H1 (cell line): Measurements from ENCODE around the gene CAPZA3. TPM values are rescaled to one million over a fixed set of nuclear protein-coding genes. Genes with fewer than 3 reads are reported as not detected.

Experiments
- CTCF ChIA-PET: fragments of 300-600 bp; sonication (Branson Sonifier 250); formaldehyde crosslinking; loops from one replicate; lab custom pipeline; 2021; ENCODE audit not compliant: partially characterized antibody; lab: Charles Lee
- POLR2A ChIA-PET: fragments of 300-600 bp; sonication (Branson Sonifier 250); formaldehyde crosslinking; loops from one replicate; lab custom pipeline; 2021; ENCODE audit warnings: inconsistent platforms; ENCODE audit not compliant: partially characterized antibody; lab: Charles Lee
- DNase-seq, 2 experiments: peaks; one replicate each; pipeline versions ENCODE4 v3.0.0 to v3.0.0-alpha.2; 2010 to 2022; ENCODE audit warnings: low spot score in 2 of 2, low read depth in 1 of 2, mixed read lengths in 1 of 2
- FAIRE-seq: peaks from 2 replicates; lab custom pipeline; 2011; peaks lifted over from hg19 to GRCh38; lab: Jason Lieb, UNC
- H2AFZ ChIP-seq: 2 replicates; pipeline ENCODE4 v1.8.1; 2012; ENCODE audit warnings: low read length, inconsistent platforms
- H2AK5ac ChIP-seq: 2 replicates; pipeline ENCODE4 v1.6.1; 2013; ENCODE audit warnings: low read depth, low read length
- H2BK120ac ChIP-seq: replicated peaks from 2 replicates; pipeline ENCODE3; 2013; ENCODE audit warnings: low read depth, low read length, inconsistent platforms
- H2BK12ac ChIP-seq: 2 replicates; pipeline ENCODE4 v1.6.1; 2013; ENCODE audit warnings: low read depth, low read length
- H2BK15ac ChIP-seq: 2 replicates; pipeline ENCODE4 v1.6.1; 2013; ENCODE audit warnings: low read length
- H2BK20ac ChIP-seq: 2 replicates; pipeline ENCODE4 v1.6.1; 2013; ENCODE audit warnings: low read length
- H2BK5ac ChIP-seq: 2 replicates; pipeline ENCODE4 v1.6.1; 2013; ENCODE audit warnings: low read depth, low read length
- H3K14ac ChIP-seq: 2 replicates; pipeline ENCODE4 v1.6.1; 2013; ENCODE audit warnings: inconsistent platforms; ENCODE audit not compliant: insufficient read length
- H3K18ac ChIP-seq: 2 replicates; pipeline ENCODE4 v1.6.1; 2013; ENCODE audit warnings: low read length; ENCODE audit errors: extremely low read depth
- H3K23ac ChIP-seq: 2 replicates; pipeline ENCODE4 v1.6.1; 2013; ENCODE audit warnings: inconsistent platforms; ENCODE audit not compliant: insufficient read length
- H3K23me2 ChIP-seq: 2 replicates; pipeline ENCODE4 v1.6.1; 2013; ENCODE audit warnings: low read depth, low read length
- H3K27ac ChIP-seq: 2 replicates; pipeline ENCODE4 v1.6.1; 2011; ENCODE audit warnings: low read depth, low read length, inconsistent platforms
- H3K27me3 ChIP-seq, 4 experiments: replicated peaks in 1 of 4; 1 replicate in 1 of 4; 2 replicates in 3 of 4; pipeline versions ENCODE4 v1.6.1 to v1.8.1; 2011 to 2013; ENCODE audit warnings: low read length in 3 of 4, mild to moderate bottlenecking in 3 of 4, inconsistent platforms in 2 of 4, mixed read lengths in 2 of 4, moderate library complexity in 1 of 4; ENCODE audit not compliant: control insufficient read depth in 3 of 4, insufficient read depth in 3 of 4; ENCODE audit errors: extremely low read depth in 1 of 4
- H3K36me3 ChIP-seq, 4 experiments: 2 replicates each; pipeline versions ENCODE4 v1.6.1 to v1.8.1; 2011 to 2013; ENCODE audit warnings: mild to moderate bottlenecking in 4 of 4, low read length in 3 of 4, moderate library complexity in 2 of 4, control low read depth in 1 of 4, inconsistent platforms in 1 of 4; ENCODE audit not compliant: insufficient read depth in 4 of 4, control insufficient read depth in 2 of 4
- H3K4ac ChIP-seq: replicated peaks from 2 replicates; pipeline ENCODE3; 2013; ENCODE audit warnings: low read length, low read depth, mixed read lengths, inconsistent platforms; ENCODE audit not compliant: insufficient read length
- H3K4me1 ChIP-seq, 4 experiments: replicated peaks in 1 of 4; 1 replicate in 1 of 4; 2 replicates in 3 of 4; pipeline versions ENCODE4 v1.6.1 to v1.8.1; 2011 to 2013; ENCODE audit warnings: low read length in 3 of 4, inconsistent platforms in 2 of 4, mixed read lengths in 1 of 4; ENCODE audit not compliant: insufficient read depth in 4 of 4, control insufficient read depth in 3 of 4
- H3K4me2 ChIP-seq, 2 experiments: 2 replicates each; pipeline versions ENCODE4 v1.6.1 to v1.8.1; 2011 to 2013; ENCODE audit warnings: low read depth in 2 of 2, low read length in 2 of 2, control low read depth in 1 of 2, inconsistent platforms in 1 of 2, mild to moderate bottlenecking in 1 of 2; ENCODE audit not compliant: insufficient read depth in 1 of 2
- H3K4me3 ChIP-seq, 4 experiments: fragments of 200-600, 300-600 bp in 1 of 4; sonication (generic), shearing (Covaris generic), sonication (Bioruptor Twin) in 1 of 4; 2 replicates each; pipeline versions ENCODE4 v1.5.1 to v1.8.1; 2011 to 2016; ENCODE audit warnings: low read length in 4 of 4, low read depth in 3 of 4, control low read depth in 2 of 4, inconsistent platforms in 2 of 4, mild to moderate bottlenecking in 2 of 4, mixed read lengths in 1 of 4, moderate library complexity in 1 of 4; ENCODE audit not compliant: insufficient read depth in 2 of 4; ENCODE audit errors: extremely low read depth in 1 of 4
- H3K56ac ChIP-seq: replicated peaks from 2 replicates; pipeline ENCODE3; 2013; ENCODE audit warnings: low read depth, mild to moderate bottlenecking, mixed read lengths, low read length, inconsistent platforms; ENCODE audit not compliant: insufficient read length
- H3K79me1 ChIP-seq: 2 replicates; pipeline ENCODE4 v1.6.1; 2013; ENCODE audit warnings: low read depth, low read length, control low read depth
- H3K79me2 ChIP-seq, 2 experiments: 2 replicates each; pipeline versions ENCODE4 v1.6.1 to v1.8.1; 2012 to 2013; ENCODE audit warnings: low read length in 2 of 2, mild to moderate bottlenecking in 2 of 2, inconsistent platforms in 1 of 2; ENCODE audit not compliant: insufficient read depth in 2 of 2, control insufficient read depth in 1 of 2
- H3K9ac ChIP-seq, 4 experiments: replicated peaks in 1 of 4; 1 replicate in 1 of 4; 2 replicates in 3 of 4; pipeline versions ENCODE4 v1.6.1 to v1.8.1; 2011 to 2013; ENCODE audit warnings: low read depth in 3 of 4, low read length in 3 of 4, control low read depth in 2 of 4, mild to moderate bottlenecking in 2 of 4, moderate library complexity in 2 of 4, inconsistent platforms in 1 of 4; ENCODE audit errors: extremely low read depth in 1 of 4
- H3K9me3 ChIP-seq, 2 experiments: 2 replicates each; pipeline versions ENCODE4 v1.6.1 to v1.8.1; 2012 to 2013; ENCODE audit warnings: mild to moderate bottlenecking in 2 of 2, moderate library complexity in 2 of 2, control low read depth in 1 of 2, inconsistent platforms in 1 of 2, low read depth in 1 of 2, low read length in 1 of 2, mixed read lengths in 1 of 2; ENCODE audit not compliant: insufficient read depth in 2 of 2
- H4K20me1 ChIP-seq, 2 experiments: replicated peaks in 1 of 2; 2 replicates each; pipeline versions ENCODE3 to v1.8.1; 2011 to 2013; ENCODE audit warnings: inconsistent platforms in 2 of 2, low read length in 2 of 2, mild to moderate bottlenecking in 1 of 2; ENCODE audit not compliant: insufficient read depth in 2 of 2, control insufficient read depth in 1 of 2
- H4K5ac ChIP-seq: 2 replicates; pipeline ENCODE4 v1.6.1; 2013; ENCODE audit warnings: low read length, low read depth, mixed read lengths, inconsistent platforms; ENCODE audit not compliant: insufficient read length
- H4K8ac ChIP-seq: 2 replicates; pipeline ENCODE4 v1.8.0; 2013; ENCODE audit warnings: mild to moderate bottlenecking, moderate library complexity, low read length, inconsistent platforms; ENCODE audit not compliant: insufficient read depth; ENCODE audit errors: extremely low read depth
- H4K91ac ChIP-seq: replicated peaks from 2 replicates; pipeline ENCODE3; 2013; ENCODE audit warnings: low read length, mixed read lengths, inconsistent platforms; ENCODE audit not compliant: insufficient read length
- ASH2L ChIP-seq: fragments of 200-600, 300-600 bp; sonication (generic); IDR thresholded peaks from one replicate; pipeline ENCODE4 v1.7.1; 2017; ENCODE audit warnings: low read length
- GABPA ChIP-seq: IDR thresholded peaks from 2 replicates; pipeline ENCODE4 v1.6.1; 2011; ENCODE audit warnings: mild to moderate bottlenecking, low read length, moderate library complexity, borderline replicate concordance; ENCODE audit not compliant: insufficient read depth
- JUN ChIP-seq: IDR thresholded peaks from 2 replicates; pipeline ENCODE4 v1.6.1; 2011; ENCODE audit warnings: low read depth, mild to moderate bottlenecking, improper control_type of control experiment, low read length
- NANOG ChIP-seq: IDR thresholded peaks from 2 replicates; pipeline ENCODE4 v1.6.1; 2011; ENCODE audit warnings: low read length, low read depth, mild to moderate bottlenecking, inconsistent platforms; ENCODE audit not compliant: insufficient read depth, poor library complexity, severe bottlenecking
- SIN3A ChIP-seq, 2 experiments: IDR thresholded peaks in 1 of 2; conservative IDR thresholded peaks in 1 of 2; 2 replicates each; pipeline ENCODE4 v1.6.1; 2011 to 2012; ENCODE audit warnings: low read length in 2 of 2, improper control_type of control experiment in 1 of 2, low read depth in 1 of 2, mild to moderate bottlenecking in 1 of 2
- SUZ12 ChIP-seq: fragments of 200-600 bp; sonication (generic); IDR thresholded peaks from 2 replicates; pipeline ENCODE4 v1.6.1; 2012; ENCODE audit warnings: mild to moderate bottlenecking, inconsistent platforms, low read length, moderate library complexity, mixed read lengths
- TAF1 ChIP-seq: IDR thresholded peaks from 2 replicates; pipeline ENCODE4 v1.6.1; 2011; ENCODE audit warnings: mild to moderate bottlenecking, low read depth, low read length
- USF2 ChIP-seq: IDR thresholded peaks from 2 replicates; pipeline ENCODE4 v1.6.1; 2011; ENCODE audit warnings: low read length, improper control_type of control experiment
- WGBS, 2 experiments: shearing (Covaris generic) in 1 of 2; methylation state at CpG; one replicate each; pipeline versions ENCODE4 v1.1.6 to v1.1.7; 2013 to 2015; ENCODE audit warnings: low lambda C conversion rate in 2 of 2, mixed read lengths in 2 of 2, inconsistent platforms in 1 of 2, low coverage in 1 of 2, missing lambda C conversion rate in 1 of 2; ENCODE audit not compliant: insufficient replicate concordance in 2 of 2, insufficient coverage in 1 of 2, insufficient read length in 1 of 2; ENCODE audit errors: extremely low coverage in 1 of 2, missing lambda C conversion rate in 1 of 2; 5-methylcytosine and 5-hydroxymethylcytosine counted together
- polyA plus RNA-seq, 7 experiments: library from polyadenylated mRNA; depleted of rRNA in 3 of 7; stranded (reverse) in 5 of 7; unstranded in 2 of 7; fragments of >200 nt in 5 of 7; fragments of 200-250 nt in 2 of 7; gene quantifications; 1 replicate in 5 of 7; 2 replicates in 1 of 7; 4 replicates in 1 of 7; pipeline versions ENCODE4 v1.2.1 to v1.2.3, GENCODE V29; 2011 to 2013; ENCODE audit warnings: missing spikeins in 2 of 7, mixed read lengths in 2 of 7
- total RNA-seq: library from RNA; stranded (reverse); fragmentation: NEBNext Ultra II Directional; extraction: Animal tissue kit (Norgen Biotek cat#: 25700); gene quantifications from 2 replicates; pipeline ENCODE4 v1.2.1, GENCODE V29; 2021

CAPZA3 gene
- total and polyA plus RNA-seq, 2 of the 8 experiments (the other 6 are each of a cell fraction or from before 2014, with no cell fraction given) = not detected

GRCh38 chr12:18754124-18754707 is 16.3 kb downstream of the CAPZA3 start:
- ChIA-PET CTCF (interaction anchor here (1.1 to 1.7 kb wide), 2 partner anchors 10 to 23 kb away, joined by 3 to 4 read pairs; no protein-coding TSS in a partner anchor), POLR2A (interaction anchor here (0.9 kb wide), 1 partner anchor 23 kb away, joined by 3 read pairs; no protein-coding TSS in a partner anchor)
- Histone ChIP-seq H3K4ac (no peak overlapping the region), H3K9ac (no peak overlapping the region), H4K5ac (no peak overlapping the region), H2AK5ac (no peak overlapping the region), H4K20me1 (no peaks in the 10 kb centered on the region), H3K4me3 (no peak overlapping the region), H2BK12ac (no peak overlapping the region), H2BK20ac (peak overlapping the region; percentile 24; the same call in 1 of the 2 replicates), H3K79me1 (no peaks in the 10 kb centered on the region), H2AFZ (0 out of 2 replicates have a peak overlapping the region, but pooled peaks have one; percentile 0), H3K79me2 (no peaks in the 10 kb centered on the region), H3K23me2 (no peaks in the 10 kb centered on the region), H3K9me3 (no peaks in the 10 kb centered on the region), H3K14ac (no peak overlapping the region), H3K23ac (no peak overlapping the region), H3K27ac (no peak overlapping the region), H2BK15ac (no peak overlapping the region), H2BK5ac (peak overlapping the region; percentile 54; the same call in 1 of the 2 replicates), H3K4me1 (peaks cover 8 to 22% (median 12%) of the 10 kb centered on the region in 4 experiments), H4K91ac (no peak overlapping the region), H3K56ac (no peak overlapping the region), H4K8ac (no peak overlapping the region), H3K36me3 (no peaks in the 10 kb centered on the region), H2BK120ac (peak overlapping the region; percentile 41), H3K18ac (peak overlapping the region; percentile 21; the same call in 1 of the 2 replicates), H3K27me3 (no peaks in the 10 kb centered on the region), H3K4me2 (peak overlapping the region in 1 of 2 experiments; percentile 13; a peak in 2 of 4 replicates)
- WGBS, 2 experiments = 82% methylated on average over 6 of the region's 6 CpGs; no CpG with 5 or more reads in 1 of the 2 experiments
- TF ChIP-seq SIN3A (conservative IDR thresholded peaks at IDR 0.05 in 1 of 2, IDR thresholded peaks at IDR 0.05 in 1 of 2; ENCODE audit: low read depth in 1 of 2, low read length in 2 of 2) = no peak
- no peak for TF ChIP-seq GABPA
- no peak for TF ChIP-seq ASH2L
- no peak for TF ChIP-seq JUN
- no peak for TF ChIP-seq TAF1
- TF ChIP-seq NANOG = no peak
- TF ChIP-seq SUZ12 = no peak
- TF ChIP-seq USF2 = no peak
- DNase-seq = no peak
- no peak for FAIRE-seq
